Measurements from ENCODE around the gene FADS2. TPM values are rescaled to one million over a fixed set of nuclear protein-coding genes. Genes with fewer than 3 reads are reported as not detected.

The FADS2 gene
- total and polyA plus RNA-seq, 9 of the 15 experiments (the other 6 are each of a cell fraction or from before 2014, with no cell fraction given): 2.9 to 42.8 (median 16.2) TPM

- TF ChIP-seq SMC3 (conservative IDR thresholded peaks at IDR 0.05; ENCODE audit: insufficient read depth, low read depth, low read length) (peak; percentile 95), MCM2 (IDR thresholded peaks at IDR 0.05; ENCODE audit: low read depth) (no peak), ETV1 (tag; conservative IDR thresholded peaks at IDR 0.05; ENCODE audit: low read depth) (no peak), SOX6 (IDR thresholded peaks at IDR 0.05) (0 out of 2 replicates have a peak, but pooled peaks have one; percentile 20), CEBPG (CRISPR knock-in tag; IDR thresholded peaks at IDR 0.05) (no peak), CEBPG (tag; conservative IDR thresholded peaks at IDR 0.05 in 1 of 2, IDR thresholded peaks at IDR 0.05 in 1 of 2) (no peak), ZNF561 (CRISPR knock-in tag; conservative IDR thresholded peaks at IDR 0.05) (no peak), MCM7 (IDR thresholded peaks at IDR 0.05) (no peak), OTX1 (CRISPR knock-in tag; IDR thresholded peaks at IDR 0.05) (no peak), ZNF445 (CRISPR knock-in tag; IDR thresholded peaks at IDR 0.05; ENCODE audit: low read depth) (no peak), U2AF1 (optimal IDR thresholded peaks at IDR 0.05; ENCODE audit: low read depth, low read length) (no peak), ZNF175 (CRISPR knock-in tag; IDR thresholded peaks at IDR 0.05; ENCODE audit: low read depth) (no peak), MGA (IDR thresholded peaks at IDR 0.05) (no peak), ZNF511 (CRISPR knock-in tag; IDR thresholded peaks at IDR 0.05) (no peak), SREBF2 (CRISPR knock-in tag; IDR thresholded peaks at IDR 0.05) (no peak), ELF4 (CRISPR knock-in tag; IDR thresholded peaks at IDR 0.05) (no peak)
- TF ChIP-seq, protein P1, sequence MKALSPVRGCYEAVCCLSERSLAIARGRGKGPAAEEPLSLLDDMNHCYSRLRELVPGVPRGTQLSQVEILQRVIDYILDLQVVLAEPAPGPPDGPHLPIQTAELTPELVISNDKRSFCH (CRISPR knock-in tag; IDR thresholded peaks at IDR 0.05): no peak
- TF ChIP-seq, protein P1 (tag; IDR thresholded peaks at IDR 0.05): peak; percentile 29; the same call in 1 of the 2 replicates
Measured at GRCh38 chr11:61871158-61871597, 43.1 kb downstream of the FADS2 start (continued).
